HG02610 (cell line): ENCODE results near the gene CCDC102B.
"Not testable (repeated sequence)": the region's sequence is repeated elsewhere in the genome, so short reads cannot be mapped to it uniquely, and the experiment has no call there.

ENCODE experiments used
- ATAC-seq: cut with Tn5 transposase; IDR thresholded peaks from one replicate; pipeline ENCODE4 v1.9.1; 2021; ENCODE audit warnings: mild to moderate bottlenecking, moderate library complexity; ENCODE audit not compliant: unreplicated experiment

The CCDC102B gene

DNA sequence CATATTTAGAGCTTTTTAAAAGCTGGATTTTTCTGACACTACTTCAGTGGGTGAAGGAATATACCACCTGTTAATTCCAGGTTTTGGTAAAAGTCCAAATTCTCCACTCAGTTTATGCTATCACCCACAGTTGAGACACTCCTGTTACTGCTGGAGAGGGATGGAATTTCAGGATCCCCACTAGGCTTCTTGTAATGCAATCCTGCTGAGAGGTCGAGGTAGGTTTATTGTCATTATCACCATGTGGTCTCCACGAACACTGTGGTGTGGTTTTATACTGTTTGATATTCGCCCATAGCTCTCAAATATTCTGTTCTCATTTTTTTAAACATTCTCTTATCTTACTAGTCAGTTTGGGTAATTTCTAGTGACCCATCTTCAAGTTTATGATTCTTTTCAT, 167.9 kb downstream of the CCDC102B start:
- ATAC-seq: no peak

- ATAC-seq: no peak
Measured at GRCh38 chr18:68969027-68969426, 171.1 kb downstream of the CCDC102B start.

DNA sequence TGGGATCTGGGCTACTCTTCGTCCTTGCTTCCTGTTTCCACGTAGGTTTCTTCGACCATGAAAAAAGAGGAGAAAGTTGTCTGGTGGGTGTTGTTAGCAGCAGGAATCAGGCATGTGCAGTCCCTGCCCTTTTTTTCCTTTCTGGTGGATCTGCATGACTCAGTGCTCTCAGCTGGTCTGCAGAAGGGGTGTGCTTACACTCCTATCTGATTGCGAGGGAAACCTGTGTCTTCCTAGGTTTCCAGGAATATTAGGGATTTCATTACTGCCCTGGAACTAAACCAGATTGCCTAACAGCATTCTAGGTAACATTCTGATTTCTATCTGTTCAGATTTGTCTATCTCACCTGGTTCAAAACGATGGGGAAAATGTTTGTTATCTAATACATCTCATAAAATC, 174.3 kb downstream of the CCDC102B start:
- no peak for ATAC-seq

DNA sequence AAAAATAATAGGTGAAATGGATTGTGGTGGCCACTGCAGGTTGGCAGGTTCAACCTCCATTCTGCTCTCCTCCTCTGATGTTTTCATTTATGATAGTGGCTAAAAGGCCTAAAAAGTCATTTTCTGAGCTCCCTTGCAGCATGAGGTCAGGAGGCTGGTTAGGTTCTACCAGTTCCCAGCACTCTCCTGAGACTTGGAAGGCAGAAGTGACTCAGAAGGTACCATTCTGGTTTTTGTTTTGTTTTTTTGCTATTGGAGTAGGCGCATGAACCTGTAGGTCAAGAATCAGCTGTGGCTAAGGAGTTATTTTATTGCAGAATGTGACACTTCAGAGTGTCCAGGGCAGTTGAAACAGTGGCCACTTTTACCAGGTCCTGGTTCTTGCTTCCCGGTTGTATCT, 181.9 kb downstream of the CCDC102B start:
- ATAC-seq: no peak

DNA sequence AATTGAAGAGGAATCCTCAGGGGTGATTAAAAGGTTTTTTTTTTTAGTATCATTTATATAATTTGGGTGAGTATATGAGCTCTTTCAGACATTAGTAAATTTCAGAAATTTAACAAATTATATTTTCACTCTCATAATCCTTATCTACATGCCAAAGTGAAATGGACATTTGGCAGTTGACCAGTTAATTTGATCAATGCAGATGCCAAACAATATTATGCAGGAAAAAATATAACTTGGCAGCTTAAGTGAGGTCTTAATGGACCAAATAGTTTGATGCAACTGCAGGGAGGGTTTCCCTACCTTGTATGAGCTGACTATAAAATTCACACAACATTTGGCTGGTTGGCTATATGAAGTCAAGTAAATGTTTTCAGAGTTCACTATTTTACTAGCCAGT, 185.2 kb downstream of the CCDC102B start:
- ATAC-seq: no peak

GRCh38 chr18:68984342-68984741, 186.5 kb downstream of the CCDC102B start:
- no peak for ATAC-seq

DNA sequence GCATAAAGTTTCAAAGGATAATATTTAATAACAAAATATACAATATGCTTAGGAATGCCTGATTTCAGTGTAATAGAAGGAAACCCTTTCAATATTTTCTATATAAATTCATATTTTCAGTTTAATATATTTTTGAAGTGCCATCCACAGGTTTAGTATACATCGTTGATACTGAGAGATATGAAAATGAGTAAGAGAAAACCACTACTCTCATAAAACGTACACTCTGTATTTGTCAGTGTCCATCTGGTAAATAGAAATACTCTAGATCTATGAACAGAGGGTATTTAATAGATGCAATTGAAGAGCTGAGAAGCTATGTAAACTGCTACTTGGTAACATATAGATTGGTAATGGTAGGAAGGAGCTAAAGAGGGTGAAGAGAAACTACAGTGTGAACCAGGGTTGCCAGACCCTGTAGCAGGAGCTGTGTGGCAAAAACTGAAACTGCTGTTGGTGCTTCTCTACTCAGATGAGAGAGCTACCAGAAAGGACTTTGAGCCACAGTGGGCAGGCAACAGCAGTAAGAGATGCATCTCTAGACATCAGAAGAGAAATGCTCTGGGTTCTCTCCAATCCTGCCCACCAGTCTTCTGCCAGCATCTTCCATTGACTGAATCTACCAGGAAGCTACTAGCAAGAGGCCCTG, 187.4 kb downstream of the CCDC102B start:
- ATAC-seq: no peak

DNA sequence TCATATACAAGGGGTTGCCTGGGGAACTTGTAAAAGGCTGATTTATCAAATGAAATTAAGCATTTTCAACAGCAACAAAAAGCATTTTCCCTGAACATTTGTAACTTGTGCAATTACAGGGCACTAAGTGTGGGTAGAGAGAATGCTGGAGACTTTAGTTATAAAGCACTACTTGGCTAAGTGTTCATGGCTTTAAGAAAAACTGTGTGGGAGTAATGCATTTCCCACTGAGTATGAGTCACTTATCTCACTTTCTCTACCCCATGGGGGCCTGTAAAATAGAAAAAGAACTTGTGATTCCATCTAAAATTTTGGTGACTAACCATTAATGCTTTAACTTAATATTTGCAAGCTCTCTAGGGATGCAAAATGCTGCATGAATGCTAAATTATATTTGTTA, 193.4 kb downstream of the CCDC102B start:
- ATAC-seq: peak; percentile 56

DNA sequence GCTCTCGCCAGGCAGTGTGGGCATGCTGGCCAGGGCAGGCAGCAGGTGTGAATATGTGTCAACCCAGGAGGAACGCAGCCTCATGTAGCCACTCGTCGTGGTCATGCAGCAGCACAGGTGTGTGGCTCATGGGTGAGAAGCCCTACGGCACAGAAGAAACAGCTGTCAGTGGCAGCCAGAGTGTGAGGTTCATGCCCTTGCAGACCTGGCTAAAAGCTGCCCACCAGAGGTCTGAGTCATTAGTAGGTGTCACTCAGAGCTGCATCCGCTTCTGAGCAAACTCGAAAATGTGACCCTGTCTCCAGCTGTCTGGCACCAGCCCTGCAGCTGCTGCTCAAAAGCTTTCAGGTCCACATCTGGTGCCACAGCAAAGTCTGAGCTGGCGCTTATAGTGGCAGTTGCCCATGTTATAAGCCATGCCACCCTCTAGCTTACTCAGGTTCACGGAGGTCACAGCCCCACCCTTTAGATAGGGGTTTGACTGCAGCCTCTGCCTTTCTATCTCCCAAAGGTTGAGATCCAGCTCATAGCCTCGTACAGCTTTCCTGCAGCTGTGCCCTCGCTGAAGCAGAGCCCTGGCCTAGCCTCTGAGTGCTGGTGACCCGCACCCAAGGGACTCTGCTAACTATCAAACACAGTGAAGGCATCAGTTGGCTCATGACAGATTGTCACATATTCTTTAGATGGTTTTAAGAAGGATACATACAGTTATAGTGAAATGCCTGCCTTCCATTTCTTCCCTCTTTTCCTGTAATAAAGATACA, 195.0 kb downstream of the CCDC102B start:
- peak; percentile 43 for ATAC-seq

DNA sequence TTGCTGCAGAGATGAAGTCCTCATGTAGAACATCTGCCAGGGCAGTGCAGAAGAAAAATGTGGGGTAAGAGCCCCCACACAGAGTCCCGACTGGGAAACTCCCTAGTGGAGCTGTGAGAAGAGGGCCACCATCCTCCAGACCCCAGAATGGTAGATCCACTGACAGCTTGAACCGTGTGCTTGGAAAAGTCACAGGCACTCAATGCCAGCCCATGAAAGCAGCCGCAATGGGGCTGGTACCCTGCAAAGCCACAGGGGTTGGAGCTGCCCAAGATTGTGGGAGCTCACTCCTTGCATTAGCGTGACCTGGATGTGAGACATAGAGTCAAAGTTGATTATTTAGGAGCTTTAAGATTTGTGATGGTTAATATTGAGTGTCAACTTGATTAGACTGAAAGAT, 197.8 kb downstream of the CCDC102B start:
- ATAC-seq: no peak

DNA sequence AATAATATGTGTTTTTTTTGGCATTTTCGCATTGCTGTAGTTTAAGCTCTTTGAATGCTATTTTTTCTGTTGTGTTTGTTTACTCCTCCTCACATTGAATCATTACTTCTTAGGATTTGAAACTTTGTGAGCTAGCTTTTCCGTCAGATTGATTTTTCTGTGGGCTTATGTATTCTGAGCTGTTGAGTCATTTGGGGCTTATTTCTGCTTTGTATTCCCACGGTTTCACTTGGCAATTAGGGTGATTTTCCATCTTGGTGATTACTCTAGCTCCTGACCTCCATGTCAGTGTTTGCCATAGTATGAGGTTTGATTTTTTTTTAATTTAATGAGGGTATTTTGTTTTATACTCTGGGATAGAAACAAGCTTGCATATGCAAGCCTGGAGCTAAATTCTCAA, 200.0 kb downstream of the CCDC102B start:
- no peak for ATAC-seq

DNA sequence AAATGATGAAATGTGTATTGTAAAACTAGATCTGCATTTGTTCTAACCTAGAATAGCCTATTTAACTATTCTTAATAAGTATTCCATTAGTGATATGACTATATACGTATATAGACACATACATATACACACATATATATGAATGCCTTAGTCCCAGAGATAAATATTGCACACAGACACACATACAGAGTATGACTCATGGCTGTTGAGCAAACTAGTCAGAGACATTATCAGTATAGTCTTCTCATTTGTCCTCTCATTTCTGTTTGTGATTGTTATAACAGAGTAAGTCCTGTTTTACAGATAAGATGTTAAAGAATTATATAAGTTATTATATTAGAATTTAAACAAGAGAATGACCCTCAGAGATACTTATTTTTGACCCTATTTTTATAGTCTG, 202.5 kb downstream of the CCDC102B start:
- ATAC-seq: no peak

DNA sequence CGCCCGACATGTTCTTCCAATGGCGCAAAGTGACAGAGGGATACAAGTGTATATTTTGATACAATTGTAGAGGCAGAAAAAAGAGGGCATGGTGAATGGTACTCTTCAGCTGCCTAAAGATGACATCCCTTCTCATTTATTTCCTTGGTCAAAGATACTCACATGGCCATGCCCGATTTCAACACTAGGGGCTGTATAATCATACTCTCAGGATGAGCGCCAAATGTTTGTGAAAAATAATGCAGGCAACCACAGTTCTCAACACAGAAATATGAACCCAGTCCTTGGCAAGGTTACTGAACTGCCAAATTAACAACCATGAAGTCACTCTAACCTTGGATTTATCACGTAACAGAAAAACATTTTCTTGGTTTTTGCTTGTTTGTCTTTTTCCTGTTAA, 204.4 kb downstream of the CCDC102B start:
- ATAC-seq: no peak

DNA sequence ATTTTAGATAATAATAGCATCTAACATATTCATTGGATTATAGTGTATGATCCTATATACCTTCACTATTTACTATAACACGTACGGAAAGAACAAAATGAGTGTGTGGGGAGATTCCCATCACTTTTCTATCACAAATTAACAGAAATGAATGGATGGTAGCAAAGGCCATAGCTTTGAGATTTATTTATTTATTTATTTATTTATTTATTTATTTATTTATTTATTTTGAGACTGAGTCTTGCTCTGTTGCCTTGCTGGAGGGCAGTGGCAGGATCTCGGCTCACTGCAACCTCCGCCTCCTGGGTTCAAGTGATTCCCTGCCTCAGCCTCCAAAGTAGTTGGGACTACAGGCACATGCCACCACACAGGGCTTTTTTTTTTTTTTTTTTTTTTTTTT, 208.3 kb downstream of the CCDC102B start:
- ATAC-seq: not testable (repeated sequence)

DNA sequence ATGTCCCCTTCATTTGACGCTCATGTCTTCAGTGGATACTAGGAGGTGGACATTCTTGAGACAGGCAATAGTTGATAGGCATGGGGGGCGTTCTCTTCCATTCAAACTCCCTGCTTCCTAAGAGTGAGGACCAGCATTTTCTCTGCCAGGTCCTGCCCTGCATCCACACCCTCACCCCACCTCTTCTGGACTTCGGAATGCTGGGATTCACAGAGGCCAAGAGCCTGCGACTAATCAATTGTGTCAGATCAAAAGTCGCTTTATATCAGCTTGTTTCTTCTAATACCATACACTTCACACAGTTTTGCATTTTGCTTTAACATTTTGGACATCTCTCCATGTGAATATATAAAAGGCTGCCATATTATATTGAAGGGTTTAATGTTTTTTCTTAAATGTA, 210.7 kb downstream of the CCDC102B start:
- ATAC-seq: no peak

DNA sequence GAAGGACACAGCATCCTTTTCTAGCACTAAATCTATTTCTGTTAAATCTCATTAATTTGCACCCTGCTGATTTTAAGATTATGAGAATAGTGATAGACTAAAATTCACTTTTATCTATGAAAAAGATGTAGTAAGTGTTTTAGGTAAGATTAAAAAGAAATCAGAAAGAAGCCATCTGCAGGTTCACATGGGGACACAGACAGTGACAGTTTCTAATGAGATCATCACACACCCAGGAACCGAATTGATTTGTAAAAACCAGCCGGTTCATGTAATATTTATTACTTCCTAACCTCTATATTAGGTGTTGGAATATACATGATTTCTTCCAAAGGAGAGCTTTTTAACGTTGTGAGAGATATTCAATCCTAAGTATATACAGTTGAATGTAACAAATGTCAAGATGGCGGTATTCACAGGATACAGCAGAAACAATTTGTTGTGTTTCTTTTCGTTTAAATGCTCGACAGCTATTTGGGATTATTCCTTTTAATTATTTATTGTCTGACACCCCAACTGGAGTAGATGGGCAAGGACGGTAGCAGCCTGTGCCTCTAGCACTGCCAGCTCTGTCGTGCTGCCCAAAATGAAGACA, 223.4 kb downstream of the CCDC102B start:
- no peak for ATAC-seq

GRCh38 chr18:69022426-69022825, 224.5 kb downstream of the CCDC102B start:
- no peak for ATAC-seq

- no peak for ATAC-seq
Measured at GRCh38 chr18:69031571-69031970, 233.7 kb downstream of the CCDC102B start.

GRCh38 chr18:69032009-69032408, 234.1 kb downstream of the CCDC102B start:
- no peak for ATAC-seq

GRCh38 chr18:69035756-69036155, 237.9 kb downstream of the CCDC102B start:
- no peak for ATAC-seq

GRCh38 chr18:69044215-69044614, 246.3 kb downstream of the CCDC102B start:
- no peak for ATAC-seq

- no peak for ATAC-seq
Measured at GRCh38 chr18:69064063-69064462, 266.2 kb downstream of the CCDC102B start.
